GM12878 (cell line): ENCODE measurements around the gene LEKR1. TPM values are rescaled to one million over a fixed set of nuclear protein-coding genes. Genes with fewer than 3 reads are reported as not detected.

Experiments used
- BCLAF1 ChIP-seq: fragments of 450-650 bp; IDR thresholded peaks from 2 replicates; pipeline ENCODE4 v1.6.1; 2017; ENCODE audit warnings: antibody characterized with exemption, mild to moderate bottlenecking, moderate library complexity
- CBFB ChIP-seq: IDR thresholded peaks from 2 replicates; pipeline ENCODE4 v1.6.1; 2016; ENCODE audit warnings: antibody characterized with exemption, low read depth
- CREM ChIP-seq: IDR thresholded peaks from 2 replicates; pipeline ENCODE4 v1.6.1; 2014; ENCODE audit warnings: antibody characterized with exemption, low read depth
- EP300 ChIP-seq, 2 experiments: fragments of 150-350 bp in 1 of 2; IDR thresholded peaks; 2 replicates each; pipeline ENCODE4 v1.6.1; 2011 to 2012; ENCODE audit warnings: low read depth in 2 of 2, low read length in 2 of 2, borderline replicate concordance in 1 of 2, improper control_type of control experiment in 1 of 2, inconsistent platforms in 1 of 2; ENCODE audit not compliant: control insufficient read depth in 1 of 2
- ETV6 ChIP-seq, 2 experiments: fragments of 450-650 bp in 1 of 2; IDR thresholded peaks in 1 of 2; conservative IDR thresholded peaks in 1 of 2; 2 replicates each; pipeline ENCODE4 v1.6.1; 2014; ENCODE audit warnings: antibody characterized with exemption in 1 of 2, borderline replicate concordance in 1 of 2, low read depth in 1 of 2, mild to moderate bottlenecking in 1 of 2, moderate library complexity in 1 of 2
- GABPA ChIP-seq: IDR thresholded peaks from 2 replicates; pipeline ENCODE4 v1.6.1; 2014; ENCODE audit warnings: antibody characterized with exemption, low read depth, mild to moderate bottlenecking, inconsistent platforms
- JUNB ChIP-seq: IDR thresholded peaks from 2 replicates; pipeline ENCODE4 v1.6.1; 2016; ENCODE audit warnings: antibody characterized with exemption, mild to moderate bottlenecking
- JUND ChIP-seq: IDR thresholded peaks from 2 replicates; pipeline ENCODE4 v1.6.1; 2012; ENCODE audit warnings: low read depth, mild to moderate bottlenecking, low read length, improper control_type of control experiment, moderate library complexity
- MTA3 ChIP-seq: IDR thresholded peaks from 2 replicates; pipeline ENCODE4 v1.6.1; 2012; ENCODE audit warnings: low read length, inconsistent platforms, borderline replicate concordance
- RAD21 ChIP-seq: IDR thresholded peaks from 2 replicates; pipeline ENCODE4 v1.6.1; 2011; ENCODE audit warnings: mild to moderate bottlenecking, low read depth, low read length, moderate library complexity; ENCODE audit not compliant: insufficient read depth
- SP1 ChIP-seq: IDR thresholded peaks from one replicate; pipeline ENCODE4 v1.6.1; 2011; ENCODE audit warnings: low read depth, low read length
- WRNIP1 ChIP-seq: IDR thresholded peaks from 2 replicates; pipeline ENCODE4 v1.6.1; 2011; ENCODE audit warnings: low read depth, low read length, improper control_type of control experiment, borderline replicate concordance
- ZBED1 ChIP-seq: IDR thresholded peaks from 2 replicates; pipeline ENCODE4 v1.6.1; 2016; ENCODE audit warnings: borderline replicate concordance
- ZBTB4 ChIP-seq: fragments of 450-650 bp; formaldehyde crosslinking; IDR thresholded peaks from 2 replicates; pipeline ENCODE4 v1.4.0; 2022; ENCODE audit warnings: mild to moderate bottlenecking, moderate library complexity
- polyA plus RNA-seq, 11 experiments: library from polyadenylated mRNA; depleted of rRNA in 4 of 11; unstranded in 6 of 11; stranded (reverse) in 5 of 11; fragments of >200 nt; fragmentation: Nextera tagmentation in 4 of 11; fragmentation: Illumina TruSeq in 1 of 11; extraction: Ambion mirVana in 4 of 11; extraction: Trizol in 1 of 11; gene quantifications; 1 replicate in 1 of 11; 2 replicates in 10 of 11; pipeline versions ENCODE4 v1.2.1 to v1.2.3, GENCODE V29; 2011 to 2016; ENCODE audit warnings: inconsistent platforms in 2 of 11, missing spikeins in 2 of 11, low read depth in 1 of 11
- total RNA-seq, 4 experiments: library from RNA; depleted of rRNA in 3 of 4; stranded (reverse); fragments of >200 nt in 3 of 4; fragmentation: Illumina TruSeq in 1 of 4; extraction: Trizol in 1 of 4; gene quantifications; 2 replicates each; pipeline versions ENCODE4 v1.2.1 to v1.2.3, GENCODE V29; 2013 to 2021
- TF ChIP-seq, protein P1 (sequence below): fragments of 450-650 bp; IDR thresholded peaks from 2 replicates; pipeline ENCODE4 v1.6.1; 2018; ENCODE audit warnings: mild to moderate bottlenecking, low read depth, moderate library complexity; ENCODE audit not compliant: partially characterized antibody
- TF ChIP-seq, protein P2 (sequence below): fragments of 450-650 bp; IDR thresholded peaks from 2 replicates; pipeline ENCODE4 v1.6.1; 2016; ENCODE audit warnings: mild to moderate bottlenecking, moderate library complexity, borderline replicate concordance

The LEKR1 gene
- total and polyA plus RNA-seq, 10 of the 15 experiments (the other 5 are each of a cell fraction or from before 2014, with no cell fraction given) = 0.48 to 3.2 (median 1.3) TPM

DNA sequence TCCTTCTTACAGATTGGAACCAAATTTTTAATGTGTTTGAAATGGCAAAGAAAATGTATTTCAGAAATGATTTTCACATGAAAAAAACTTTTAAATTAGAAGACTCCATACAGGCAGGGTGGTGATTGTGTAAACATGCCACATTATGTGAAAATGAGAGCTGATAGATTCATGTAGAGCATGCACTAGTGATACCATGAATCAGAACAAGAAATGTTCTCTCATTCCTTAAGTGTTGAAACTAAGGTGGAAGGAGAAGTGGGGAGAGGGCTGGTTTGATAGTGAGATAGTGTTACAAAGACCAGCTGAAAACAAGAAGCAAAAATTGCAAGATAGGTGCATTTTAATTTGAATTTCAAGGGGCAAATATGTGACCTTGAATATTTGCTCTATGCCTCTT is 233.5 kb downstream of the LEKR1 start (continued):
- TF ChIP-seq, protein P1, sequence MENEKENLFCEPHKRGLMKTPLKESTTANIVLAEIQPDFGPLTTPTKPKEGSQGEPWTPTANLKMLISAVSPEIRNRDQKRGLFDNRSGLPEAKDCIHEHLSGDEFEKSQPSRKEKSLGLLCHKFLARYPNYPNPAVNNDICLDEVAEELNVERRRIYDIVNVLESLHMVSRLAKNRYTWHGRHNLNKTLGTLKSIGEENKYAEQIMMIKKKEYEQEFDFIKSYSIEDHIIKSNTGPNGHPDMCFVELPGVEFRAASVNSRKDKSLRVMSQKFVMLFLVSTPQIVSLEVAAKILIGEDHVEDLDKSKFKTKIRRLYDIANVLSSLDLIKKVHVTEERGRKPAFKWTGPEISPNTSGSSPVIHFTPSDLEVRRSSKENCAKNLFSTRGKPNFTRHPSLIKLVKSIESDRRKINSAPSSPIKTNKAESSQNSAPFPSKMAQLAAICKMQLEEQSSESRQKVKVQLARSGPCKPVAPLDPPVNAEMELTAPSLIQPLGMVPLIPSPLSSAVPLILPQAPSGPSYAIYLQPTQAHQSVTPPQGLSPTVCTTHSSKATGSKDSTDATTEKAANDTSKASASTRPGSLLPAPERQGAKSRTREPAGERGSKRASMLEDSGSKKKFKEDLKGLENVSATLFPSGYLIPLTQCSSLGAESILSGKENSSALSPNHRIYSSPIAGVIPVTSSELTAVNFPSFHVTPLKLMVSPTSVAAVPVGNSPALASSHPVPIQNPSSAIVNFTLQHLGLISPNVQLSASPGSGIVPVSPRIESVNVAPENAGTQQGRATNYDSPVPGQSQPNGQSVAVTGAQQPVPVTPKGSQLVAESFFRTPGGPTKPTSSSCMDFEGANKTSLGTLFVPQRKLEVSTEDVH = no peak
- TF ChIP-seq SP1 (no peak), JUNB (peak; percentile 94), BCLAF1 (no peak), CREM (peak; percentile 75), MTA3 (no peak; the same call in 1 of the 2 replicates), JUND (peak; percentile 58; the same call in 1 of the 2 replicates), RAD21 (no peak), ZBED1 (peak; percentile 25; the same call in 1 of the 2 replicates), CBFB (no peak), GABPA (0 out of 2 replicates have a peak, but pooled peaks have one; percentile 18), ZBTB4 (CRISPR knock-in tag) (no peak), ETV6 (conservative IDR thresholded peaks at IDR 0.05 in 1 of 2, IDR thresholded peaks at IDR 0.05 in 1 of 2; ENCODE audit: borderline replicate concordance in 1 of 2, low read depth in 1 of 2) (0 out of 4 replicates have a peak, but pooled peaks of 1 of the 2 experiments have one; percentile 15), WRNIP1 (no peak), EP300 (IDR thresholded peaks at IDR 0.05; ENCODE audit: borderline replicate concordance in 1 of 2, control insufficient read depth in 1 of 2, low read depth in 2 of 2, low read length in 2 of 2) (peak in 1 of 2 experiments; percentile 76; a peak in 1 of 4 replicates)
- TF ChIP-seq, protein P2, sequence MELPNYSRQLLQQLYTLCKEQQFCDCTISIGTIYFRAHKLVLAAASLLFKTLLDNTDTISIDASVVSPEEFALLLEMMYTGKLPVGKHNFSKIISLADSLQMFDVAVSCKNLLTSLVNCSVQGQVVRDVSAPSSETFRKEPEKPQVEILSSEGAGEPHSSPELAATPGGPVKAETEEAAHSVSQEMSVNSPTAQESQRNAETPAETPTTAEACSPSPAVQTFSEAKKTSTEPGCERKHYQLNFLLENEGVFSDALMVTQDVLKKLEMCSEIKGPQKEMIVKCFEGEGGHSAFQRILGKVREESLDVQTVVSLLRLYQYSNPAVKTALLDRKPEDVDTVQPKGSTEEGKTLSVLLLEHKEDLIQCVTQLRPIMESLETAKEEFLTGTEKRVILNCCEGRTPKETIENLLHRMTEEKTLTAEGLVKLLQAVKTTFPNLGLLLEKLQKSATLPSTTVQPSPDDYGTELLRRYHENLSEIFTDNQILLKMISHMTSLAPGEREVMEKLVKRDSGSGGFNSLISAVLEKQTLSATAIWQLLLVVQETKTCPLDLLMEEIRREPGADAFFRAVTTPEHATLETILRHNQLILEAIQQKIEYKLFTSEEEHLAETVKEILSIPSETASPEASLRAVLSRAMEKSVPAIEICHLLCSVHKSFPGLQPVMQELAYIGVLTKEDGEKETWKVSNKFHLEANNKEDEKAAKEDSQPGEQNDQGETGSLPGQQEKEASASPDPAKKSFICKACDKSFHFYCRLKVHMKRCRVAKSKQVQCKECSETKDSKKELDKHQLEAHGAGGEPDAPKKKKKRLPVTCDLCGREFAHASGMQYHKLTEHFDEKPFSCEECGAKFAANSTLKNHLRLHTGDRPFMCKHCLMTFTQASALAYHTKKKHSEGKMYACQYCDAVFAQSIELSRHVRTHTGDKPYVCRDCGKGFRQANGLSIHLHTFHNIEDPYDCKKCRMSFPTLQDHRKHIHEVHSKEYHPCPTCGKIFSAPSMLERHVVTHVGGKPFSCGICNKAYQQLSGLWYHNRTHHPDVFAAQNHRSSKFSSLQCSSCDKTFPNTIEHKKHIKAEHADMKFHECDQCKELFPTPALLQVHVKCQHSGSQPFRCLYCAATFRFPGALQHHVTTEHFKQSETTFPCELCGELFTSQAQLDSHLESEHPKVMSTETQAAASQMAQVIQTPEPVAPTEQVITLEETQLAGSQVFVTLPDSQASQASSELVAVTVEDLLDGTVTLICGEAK = no peak
